A673 (cell line): ENCODE measurements around the gene C2CD3.

Experiments
- CTCF ChIP-seq: fragments of 300-800, 200-600 bp; sonication (generic); conservative IDR thresholded peaks from 2 replicates; pipeline ENCODE4 v1.5.1; 2017; ENCODE audit warnings: low read depth, mild to moderate bottlenecking, antibody characterized with exemption, low read length, moderate library complexity, mixed read lengths
- EZH2 ChIP-seq: fragments of 200-600 bp; sonication (generic); IDR thresholded peaks from 2 replicates; pipeline ENCODE4 v1.6.1; 2017; ENCODE audit warnings: borderline replicate concordance, low read depth, mild to moderate bottlenecking, mixed read lengths, antibody characterized with exemption, low read length; ENCODE audit not compliant: poor library complexity, severe bottlenecking

- TF ChIP-seq CTCF (no peak), EZH2 (no peak)
Observed at GRCh38 chr11:74005721-74006517, 164.9 kb downstream of the C2CD3 start.
